H1 (cell line): Measurements from ENCODE around the gene ALG9. TPM values are rescaled to one million over a fixed set of nuclear protein-coding genes. Genes with fewer than 3 reads are reported as not detected.

ENCODE experiments used
- CTCF ChIA-PET: fragments of 300-600 bp; sonication (Branson Sonifier 250); formaldehyde crosslinking; loops from one replicate; lab custom pipeline; 2021; ENCODE audit not compliant: partially characterized antibody; lab: Charles Lee
- POLR2A ChIA-PET: fragments of 300-600 bp; sonication (Branson Sonifier 250); formaldehyde crosslinking; loops from one replicate; lab custom pipeline; 2021; ENCODE audit warnings: inconsistent platforms; ENCODE audit not compliant: partially characterized antibody; lab: Charles Lee
- DNase-seq, 2 experiments: peaks; one replicate each; pipeline versions ENCODE4 v3.0.0 to v3.0.0-alpha.2; 2010 to 2022; ENCODE audit warnings: low spot score in 2 of 2, low read depth in 1 of 2, mixed read lengths in 1 of 2
- FAIRE-seq: peaks from 2 replicates; lab custom pipeline; 2011; peaks lifted over from hg19 to GRCh38; lab: Jason Lieb, UNC
- H2AFZ ChIP-seq: 2 replicates; pipeline ENCODE4 v1.8.1; 2012; ENCODE audit warnings: low read length, inconsistent platforms
- H2AK5ac ChIP-seq: 2 replicates; pipeline ENCODE4 v1.6.1; 2013; ENCODE audit warnings: low read depth, low read length
- H2BK120ac ChIP-seq: replicated peaks from 2 replicates; pipeline ENCODE3; 2013; ENCODE audit warnings: low read depth, low read length, inconsistent platforms
- H2BK12ac ChIP-seq: 2 replicates; pipeline ENCODE4 v1.6.1; 2013; ENCODE audit warnings: low read depth, low read length
- H2BK15ac ChIP-seq: 2 replicates; pipeline ENCODE4 v1.6.1; 2013; ENCODE audit warnings: low read length
- H2BK20ac ChIP-seq: 2 replicates; pipeline ENCODE4 v1.6.1; 2013; ENCODE audit warnings: low read length
- H2BK5ac ChIP-seq: 2 replicates; pipeline ENCODE4 v1.6.1; 2013; ENCODE audit warnings: low read depth, low read length
- H3K14ac ChIP-seq: 2 replicates; pipeline ENCODE4 v1.6.1; 2013; ENCODE audit warnings: inconsistent platforms; ENCODE audit not compliant: insufficient read length
- H3K18ac ChIP-seq: 2 replicates; pipeline ENCODE4 v1.6.1; 2013; ENCODE audit warnings: low read length; ENCODE audit errors: extremely low read depth
- H3K23ac ChIP-seq: 2 replicates; pipeline ENCODE4 v1.6.1; 2013; ENCODE audit warnings: inconsistent platforms; ENCODE audit not compliant: insufficient read length
- H3K23me2 ChIP-seq: 2 replicates; pipeline ENCODE4 v1.6.1; 2013; ENCODE audit warnings: low read depth, low read length
- H3K27ac ChIP-seq: 2 replicates; pipeline ENCODE4 v1.6.1; 2011; ENCODE audit warnings: low read depth, low read length, inconsistent platforms
- H3K27me3 ChIP-seq, 4 experiments: replicated peaks in 1 of 4; 1 replicate in 1 of 4; 2 replicates in 3 of 4; pipeline versions ENCODE4 v1.6.1 to v1.8.1; 2011 to 2013; ENCODE audit warnings: low read length in 3 of 4, mild to moderate bottlenecking in 3 of 4, inconsistent platforms in 2 of 4, mixed read lengths in 2 of 4, moderate library complexity in 1 of 4; ENCODE audit not compliant: control insufficient read depth in 3 of 4, insufficient read depth in 3 of 4; ENCODE audit errors: extremely low read depth in 1 of 4
- H3K36me3 ChIP-seq, 4 experiments: 2 replicates each; pipeline versions ENCODE4 v1.6.1 to v1.8.1; 2011 to 2013; ENCODE audit warnings: mild to moderate bottlenecking in 4 of 4, low read length in 3 of 4, moderate library complexity in 2 of 4, control low read depth in 1 of 4, inconsistent platforms in 1 of 4; ENCODE audit not compliant: insufficient read depth in 4 of 4, control insufficient read depth in 2 of 4
- H3K4ac ChIP-seq: replicated peaks from 2 replicates; pipeline ENCODE3; 2013; ENCODE audit warnings: low read length, low read depth, mixed read lengths, inconsistent platforms; ENCODE audit not compliant: insufficient read length
- H3K4me1 ChIP-seq, 4 experiments: replicated peaks in 1 of 4; 1 replicate in 1 of 4; 2 replicates in 3 of 4; pipeline versions ENCODE4 v1.6.1 to v1.8.1; 2011 to 2013; ENCODE audit warnings: low read length in 3 of 4, inconsistent platforms in 2 of 4, mixed read lengths in 1 of 4; ENCODE audit not compliant: insufficient read depth in 4 of 4, control insufficient read depth in 3 of 4
- H3K4me2 ChIP-seq, 2 experiments: 2 replicates each; pipeline versions ENCODE4 v1.6.1 to v1.8.1; 2011 to 2013; ENCODE audit warnings: low read depth in 2 of 2, low read length in 2 of 2, control low read depth in 1 of 2, inconsistent platforms in 1 of 2, mild to moderate bottlenecking in 1 of 2; ENCODE audit not compliant: insufficient read depth in 1 of 2
- H3K4me3 ChIP-seq, 4 experiments: fragments of 200-600, 300-600 bp in 1 of 4; sonication (generic), shearing (Covaris generic), sonication (Bioruptor Twin) in 1 of 4; 2 replicates each; pipeline versions ENCODE4 v1.5.1 to v1.8.1; 2011 to 2016; ENCODE audit warnings: low read length in 4 of 4, low read depth in 3 of 4, control low read depth in 2 of 4, inconsistent platforms in 2 of 4, mild to moderate bottlenecking in 2 of 4, mixed read lengths in 1 of 4, moderate library complexity in 1 of 4; ENCODE audit not compliant: insufficient read depth in 2 of 4; ENCODE audit errors: extremely low read depth in 1 of 4
- H3K56ac ChIP-seq: replicated peaks from 2 replicates; pipeline ENCODE3; 2013; ENCODE audit warnings: low read depth, mild to moderate bottlenecking, mixed read lengths, low read length, inconsistent platforms; ENCODE audit not compliant: insufficient read length
- H3K79me1 ChIP-seq: 2 replicates; pipeline ENCODE4 v1.6.1; 2013; ENCODE audit warnings: low read depth, low read length, control low read depth
- H3K79me2 ChIP-seq, 2 experiments: 2 replicates each; pipeline versions ENCODE4 v1.6.1 to v1.8.1; 2012 to 2013; ENCODE audit warnings: low read length in 2 of 2, mild to moderate bottlenecking in 2 of 2, inconsistent platforms in 1 of 2; ENCODE audit not compliant: insufficient read depth in 2 of 2, control insufficient read depth in 1 of 2
- H3K9ac ChIP-seq, 4 experiments: replicated peaks in 1 of 4; 1 replicate in 1 of 4; 2 replicates in 3 of 4; pipeline versions ENCODE4 v1.6.1 to v1.8.1; 2011 to 2013; ENCODE audit warnings: low read depth in 3 of 4, low read length in 3 of 4, control low read depth in 2 of 4, mild to moderate bottlenecking in 2 of 4, moderate library complexity in 2 of 4, inconsistent platforms in 1 of 4; ENCODE audit errors: extremely low read depth in 1 of 4
- H3K9me3 ChIP-seq, 2 experiments: 2 replicates each; pipeline versions ENCODE4 v1.6.1 to v1.8.1; 2012 to 2013; ENCODE audit warnings: mild to moderate bottlenecking in 2 of 2, moderate library complexity in 2 of 2, control low read depth in 1 of 2, inconsistent platforms in 1 of 2, low read depth in 1 of 2, low read length in 1 of 2, mixed read lengths in 1 of 2; ENCODE audit not compliant: insufficient read depth in 2 of 2
- H4K20me1 ChIP-seq, 2 experiments: replicated peaks in 1 of 2; 2 replicates each; pipeline versions ENCODE3 to v1.8.1; 2011 to 2013; ENCODE audit warnings: inconsistent platforms in 2 of 2, low read length in 2 of 2, mild to moderate bottlenecking in 1 of 2; ENCODE audit not compliant: insufficient read depth in 2 of 2, control insufficient read depth in 1 of 2
- H4K5ac ChIP-seq: 2 replicates; pipeline ENCODE4 v1.6.1; 2013; ENCODE audit warnings: low read length, low read depth, mixed read lengths, inconsistent platforms; ENCODE audit not compliant: insufficient read length
- H4K8ac ChIP-seq: 2 replicates; pipeline ENCODE4 v1.8.0; 2013; ENCODE audit warnings: mild to moderate bottlenecking, moderate library complexity, low read length, inconsistent platforms; ENCODE audit not compliant: insufficient read depth; ENCODE audit errors: extremely low read depth
- H4K91ac ChIP-seq: replicated peaks from 2 replicates; pipeline ENCODE3; 2013; ENCODE audit warnings: low read length, mixed read lengths, inconsistent platforms; ENCODE audit not compliant: insufficient read length
- BRCA1 ChIP-seq: IDR thresholded peaks from 2 replicates; pipeline ENCODE4 v1.6.1; 2012; ENCODE audit warnings: low read depth, low read length, improper control_type of control experiment
- SIN3A ChIP-seq, 2 experiments: IDR thresholded peaks in 1 of 2; conservative IDR thresholded peaks in 1 of 2; 2 replicates each; pipeline ENCODE4 v1.6.1; 2011 to 2012; ENCODE audit warnings: low read length in 2 of 2, improper control_type of control experiment in 1 of 2, low read depth in 1 of 2, mild to moderate bottlenecking in 1 of 2
- WGBS, 2 experiments: shearing (Covaris generic) in 1 of 2; methylation state at CpG; one replicate each; pipeline versions ENCODE4 v1.1.6 to v1.1.7; 2013 to 2015; ENCODE audit warnings: low lambda C conversion rate in 2 of 2, mixed read lengths in 2 of 2, inconsistent platforms in 1 of 2, low coverage in 1 of 2, missing lambda C conversion rate in 1 of 2; ENCODE audit not compliant: insufficient replicate concordance in 2 of 2, insufficient coverage in 1 of 2, insufficient read length in 1 of 2; ENCODE audit errors: extremely low coverage in 1 of 2, missing lambda C conversion rate in 1 of 2; 5-methylcytosine and 5-hydroxymethylcytosine counted together
- polyA plus RNA-seq, 7 experiments: library from polyadenylated mRNA; depleted of rRNA in 3 of 7; stranded (reverse) in 5 of 7; unstranded in 2 of 7; fragments of >200 nt in 5 of 7; fragments of 200-250 nt in 2 of 7; gene quantifications; 1 replicate in 5 of 7; 2 replicates in 1 of 7; 4 replicates in 1 of 7; pipeline versions ENCODE4 v1.2.1 to v1.2.3, GENCODE V29; 2011 to 2013; ENCODE audit warnings: missing spikeins in 2 of 7, mixed read lengths in 2 of 7
- total RNA-seq: library from RNA; stranded (reverse); fragmentation: NEBNext Ultra II Directional; extraction: Animal tissue kit (Norgen Biotek cat#: 25700); gene quantifications from 2 replicates; pipeline ENCODE4 v1.2.1, GENCODE V29; 2021

ALG9 gene
- total and polyA plus RNA-seq, 2 of the 8 experiments (the other 6 are each of a cell fraction or from before 2014, with no cell fraction given): 23.5 to 24.5 TPM

- Histone ChIP-seq H4K8ac (peak overlapping the region; percentile 94), H3K23ac (no peak overlapping the region), H3K9me3 (no peaks in the 10 kb centered on the region), H3K4me2 (peak overlapping the region; percentile 84 to 88), H3K4me1 (peaks cover 0 to 5% (median 3%) of the 10 kb centered on the region in 4 experiments; a peak in 4 of 7 replicates), H3K27ac (peak overlapping the region; percentile 79; the same call in 1 of the 2 replicates), H2BK12ac (no peak overlapping the region), H4K5ac (peak overlapping the region; percentile 100), H2AFZ (no peak overlapping the region), H4K20me1 (peaks cover 2 to 3% of the 10 kb centered on the region in 2 experiments), H3K79me1 (no peaks in the 10 kb centered on the region; the same call in 1 of the 2 replicates), H3K56ac (peak overlapping the region; percentile 95), H3K18ac (peak overlapping the region; percentile 35; the same call in 1 of the 2 replicates), H3K79me2 (peaks cover 0 to 25% of the 10 kb centered on the region in 2 experiments; a peak in 2 of 4 replicates), H3K27me3 (no peaks in the 10 kb centered on the region), H2BK20ac (no peak overlapping the region), H2BK15ac (no peak overlapping the region), H4K91ac (no peak overlapping the region), H3K4me3 (peak overlapping the region; percentile 83 to 97 (median 91)), H3K23me2 (peaks cover 6% of the 10 kb centered on the region), H3K9ac (peak overlapping the region; percentile 74 to 91 (median 81)), H2AK5ac (no peak overlapping the region), H3K4ac (no peak overlapping the region), H2BK5ac (peak overlapping the region; percentile 91; the same call in 1 of the 2 replicates), H3K14ac (no peak overlapping the region), H3K36me3 (peaks cover 0 to 35% (median 18%) of the 10 kb centered on the region in 4 experiments; a peak in 6 of 8 replicates), H2BK120ac (no peak overlapping the region)
- CTCF ChIA-PET: interaction anchor here (0.8 to 11.4 kb wide), 8 partner anchors 12 to 162 kb away, joined by 3 to 106 read pairs (median 4); no protein-coding TSS in a partner anchor
- DNase-seq (peak in 1 of 2 experiments; percentile 15), FAIRE-seq (no peak)
- 3% methylated on average over 28 of the region's 28 CpGs; no CpG with 5 or more reads in 1 of the 2 experiments for WGBS, 2 experiments
- POLR2A ChIA-PET: interaction anchor here (0.9 to 4.0 kb wide), 16 partner anchors 9 to 201 kb away, joined by 3 to 25 read pairs (median 4); no protein-coding TSS in a partner anchor
- 0 out of 4 replicates have a peak, but pooled peaks of 1 of the 2 experiments have one; percentile 16 for TF ChIP-seq SIN3A (conservative IDR thresholded peaks at IDR 0.05 in 1 of 2, IDR thresholded peaks at IDR 0.05 in 1 of 2; ENCODE audit: low read depth in 1 of 2, low read length in 2 of 2)
- TF ChIP-seq BRCA1: no peak
Measured at GRCh38 chr11:111765320-111765983, 105.9 kb downstream of the ALG9 start.
